ENCODE results near the gene RGPD3.
"Not testable (repeated sequence)": the region's sequence is repeated elsewhere in the genome, so short reads cannot be mapped to it uniquely, and the experiment has no call there.

RGPD3 gene

GRCh38 chr2:106381867-106382266 is 86.3 kb downstream of the RGPD3 start:
- ATAC-seq; H3K4me1 Mint-ChIP-seq; H3K9me3 Mint-ChIP-seq; H3K36me3 Mint-ChIP-seq (ENCODE audit: low read depth); H3K27ac Mint-ChIP-seq; DNase-seq; H3K4me3 Mint-ChIP-seq; H3K27me3 Mint-ChIP-seq: not testable (repeated sequence)

GRCh38 chr2:106379567-106379966 is 88.6 kb downstream of the RGPD3 start:
- H3K4me3 Mint-ChIP-seq; H3K9me3 Mint-ChIP-seq; H3K4me1 Mint-ChIP-seq; DNase-seq; H3K36me3 Mint-ChIP-seq (ENCODE audit: low read depth); H3K27me3 Mint-ChIP-seq; ATAC-seq; H3K27ac Mint-ChIP-seq: not testable (repeated sequence)

GRCh38 chr2:106369182-106369581 is 99.0 kb downstream of the RGPD3 start:
- not testable (repeated sequence) for H3K9me3 Mint-ChIP-seq; ATAC-seq; DNase-seq; H3K4me1 Mint-ChIP-seq; H3K27ac Mint-ChIP-seq; H3K4me3 Mint-ChIP-seq; H3K36me3 Mint-ChIP-seq (ENCODE audit: low read depth); H3K27me3 Mint-ChIP-seq

DNA sequence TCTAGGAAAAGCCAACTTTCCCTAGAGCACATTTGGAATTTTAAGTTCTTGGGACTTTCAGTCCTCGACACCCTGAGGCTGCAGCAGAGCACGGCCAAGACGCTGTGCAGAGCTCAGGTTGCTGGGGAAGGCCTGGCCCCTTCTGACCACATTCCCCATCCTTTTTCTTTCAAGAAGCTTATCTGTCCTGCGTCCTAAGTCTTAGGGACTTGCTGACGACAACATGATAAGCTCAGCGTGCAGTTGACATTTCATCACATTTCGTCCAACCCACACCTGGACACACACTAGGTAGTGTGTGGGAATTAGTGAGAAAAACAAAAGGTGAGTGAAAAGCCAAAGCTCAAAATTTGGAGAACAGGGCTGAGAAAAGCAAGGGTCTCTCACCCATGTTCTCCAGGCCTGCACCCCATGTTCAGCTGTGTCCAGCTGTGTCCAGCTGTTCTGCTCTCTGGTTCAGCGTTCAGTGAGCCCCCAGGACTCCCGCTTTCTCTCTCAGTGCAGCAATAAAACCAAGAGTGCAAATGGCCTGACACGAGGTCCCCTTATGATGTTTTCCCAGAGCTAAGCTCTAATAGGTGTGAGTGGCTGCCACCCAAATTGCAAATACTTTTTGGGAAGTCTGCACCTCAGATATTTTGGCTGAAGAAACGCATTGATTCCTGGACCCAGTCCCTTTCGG is 101.9 kb downstream of the RGPD3 start:
- ATAC-seq: no peak
- H3K27me3 Mint-ChIP-seq: peaks cover 2% of the 10 kb centered on the region
- no peak overlapping the region for H3K27ac Mint-ChIP-seq
- H3K4me1 Mint-ChIP-seq: peaks cover 12% of the 10 kb centered on the region
- no peak overlapping the region for H3K4me3 Mint-ChIP-seq
- H3K9me3 Mint-ChIP-seq: no peaks in the 10 kb centered on the region
- no peak for DNase-seq
- H3K36me3 Mint-ChIP-seq (ENCODE audit: low read depth): no peaks in the 10 kb centered on the region

GRCh38 chr2:106363791-106364190 is 104.4 kb downstream of the RGPD3 start:
- Mint-ChIP-seq H3K36me3 (ENCODE audit: low read depth) (no peaks in the 10 kb centered on the region), H3K27me3 (peaks cover 5% of the 10 kb centered on the region), H3K27ac (peak overlapping the region; percentile 29), H3K4me1 (peaks cover 12% of the 10 kb centered on the region), H3K4me3 (no peak overlapping the region), H3K9me3 (no peaks in the 10 kb centered on the region)
- ATAC-seq (peak; percentile 88), DNase-seq (no peak)

DNA sequence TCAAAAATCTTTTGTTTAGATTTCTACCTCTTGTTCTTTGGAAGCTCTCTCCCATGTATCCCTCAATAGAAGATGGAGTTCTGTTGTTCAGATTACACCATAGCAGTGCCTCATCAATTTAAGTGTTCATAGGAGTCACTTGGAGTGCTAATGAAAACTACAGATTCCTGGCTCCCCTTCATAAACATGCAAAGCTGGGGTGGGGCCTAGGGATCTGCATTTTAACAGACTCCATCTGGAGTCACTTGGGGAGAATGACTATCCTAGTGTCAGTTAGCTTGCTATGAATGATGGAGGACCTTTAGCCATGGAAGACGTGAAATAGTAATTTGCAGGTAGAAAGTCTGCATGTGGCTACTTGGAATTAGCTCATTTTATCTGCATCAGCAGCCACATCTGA is 105.4 kb downstream of the RGPD3 start:
- peaks cover 12% of the 10 kb centered on the region for H3K4me1 Mint-ChIP-seq

GRCh38 chr2:106359512-106359911 is 108.7 kb downstream of the RGPD3 start:
- DNase-seq: no peak
- Mint-ChIP-seq H3K4me1 (peaks cover 12% of the 10 kb centered on the region), H3K4me3 (no peak overlapping the region), H3K27ac (no peak overlapping the region), H3K9me3 (no peaks in the 10 kb centered on the region), H3K36me3 (ENCODE audit: low read depth) (no peaks in the 10 kb centered on the region), H3K27me3 (peaks cover 5% of the 10 kb centered on the region)
- no peak for ATAC-seq

More for the DNA sequence above, 105.4 kb downstream of the RGPD3 start:
- ATAC-seq: no peak
- peak overlapping the region; percentile 29 for H3K27ac Mint-ChIP-seq
- H3K9me3 Mint-ChIP-seq: no peaks in the 10 kb centered on the region
- DNase-seq: no peak
- H3K4me3 Mint-ChIP-seq: no peak overlapping the region
- H3K27me3 Mint-ChIP-seq: peaks cover 5% of the 10 kb centered on the region
- H3K36me3 Mint-ChIP-seq (ENCODE audit: low read depth): no peaks in the 10 kb centered on the region

DNA sequence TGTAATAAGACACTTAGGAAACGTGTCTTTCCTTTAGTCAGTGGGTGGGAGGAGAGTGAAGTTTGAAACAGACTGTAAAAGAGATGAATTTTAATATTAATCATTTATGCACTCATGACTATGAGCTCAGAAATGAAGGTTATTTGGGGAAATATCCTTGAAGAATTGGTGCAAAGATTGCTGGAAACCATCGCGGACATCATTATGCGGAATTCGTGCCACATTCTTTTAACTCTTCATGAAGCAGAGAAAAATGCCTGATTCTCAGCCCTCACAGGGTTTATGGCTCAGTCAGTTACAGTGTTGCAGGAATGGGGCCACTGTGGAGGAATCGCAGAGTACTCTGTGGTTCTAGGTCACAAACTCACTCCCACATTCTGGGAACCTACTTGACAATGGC is 109.7 kb downstream of the RGPD3 start:
- Mint-ChIP-seq H3K4me1 (peaks cover 5% of the 10 kb centered on the region), H3K27ac (no peak overlapping the region), H3K9me3 (no peaks in the 10 kb centered on the region), H3K4me3 (no peak overlapping the region), H3K36me3 (ENCODE audit: low read depth) (no peaks in the 10 kb centered on the region), H3K27me3 (peaks cover 5% of the 10 kb centered on the region)
- ATAC-seq (no peak), DNase-seq (no peak)

- Mint-ChIP-seq H3K4me3 (no peak overlapping the region), H3K9me3 (no peaks in the 10 kb centered on the region), H3K27me3 (peaks cover 7% of the 10 kb centered on the region), H3K36me3 (ENCODE audit: low read depth) (no peaks in the 10 kb centered on the region), H3K4me1 (peaks cover 2% of the 10 kb centered on the region), H3K27ac (no peak overlapping the region)
- DNase-seq (no peak), ATAC-seq (no peak)
These were observed 110.1 kb downstream of the RGPD3 start for GRCh38 chr2:106358081-106358480.

GRCh38 chr2:106356291-106356690 is 111.9 kb downstream of the RGPD3 start:
- ATAC-seq: no peak
- peaks cover 7% of the 10 kb centered on the region for H3K27me3 Mint-ChIP-seq
- no peak overlapping the region for H3K27ac Mint-ChIP-seq
- DNase-seq: no peak
- H3K9me3 Mint-ChIP-seq: no peaks in the 10 kb centered on the region
- H3K4me1 Mint-ChIP-seq: no peaks in the 10 kb centered on the region
- H3K4me3 Mint-ChIP-seq: no peak overlapping the region
- H3K36me3 Mint-ChIP-seq (ENCODE audit: low read depth): no peaks in the 10 kb centered on the region

DNA sequence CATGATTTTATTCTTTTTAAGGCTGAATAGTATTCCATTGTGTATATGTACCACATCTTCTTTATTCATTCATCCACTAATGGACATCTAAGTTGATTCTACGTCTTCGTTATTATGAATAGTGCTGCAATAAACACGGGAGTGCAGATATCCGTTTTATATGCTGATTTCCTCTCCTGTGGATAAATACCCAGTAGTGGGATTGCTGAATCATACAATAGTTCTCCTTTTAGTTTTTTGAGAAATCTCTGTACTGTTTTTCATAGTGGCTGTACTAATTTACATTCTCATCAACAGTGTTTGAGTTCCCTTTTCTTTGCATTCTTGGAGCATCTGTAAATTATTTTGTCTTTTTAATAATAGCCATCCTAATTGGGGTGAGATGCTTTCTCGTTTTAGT is 114.5 kb downstream of the RGPD3 start:
- Mint-ChIP-seq H3K27me3 (peaks cover 5% of the 10 kb centered on the region), H3K4me3 (no peak overlapping the region), H3K4me1 (no peaks in the 10 kb centered on the region), H3K27ac (no peak overlapping the region), H3K9me3 (no peaks in the 10 kb centered on the region), H3K36me3 (ENCODE audit: low read depth) (no peaks in the 10 kb centered on the region)
- ATAC-seq (no peak), DNase-seq (no peak)

GRCh38 chr2:106350980-106351379 is 117.2 kb downstream of the RGPD3 start:
- no peaks in the 10 kb centered on the region for H3K9me3 Mint-ChIP-seq
- H3K36me3 Mint-ChIP-seq (ENCODE audit: low read depth): no peaks in the 10 kb centered on the region
- ATAC-seq (no peak), DNase-seq (no peak)
- no peak overlapping the region for H3K4me3 Mint-ChIP-seq
- peaks cover 3% of the 10 kb centered on the region for H3K4me1 Mint-ChIP-seq
- H3K27ac Mint-ChIP-seq: no peak overlapping the region
- peaks cover 5% of the 10 kb centered on the region for H3K27me3 Mint-ChIP-seq

DNA sequence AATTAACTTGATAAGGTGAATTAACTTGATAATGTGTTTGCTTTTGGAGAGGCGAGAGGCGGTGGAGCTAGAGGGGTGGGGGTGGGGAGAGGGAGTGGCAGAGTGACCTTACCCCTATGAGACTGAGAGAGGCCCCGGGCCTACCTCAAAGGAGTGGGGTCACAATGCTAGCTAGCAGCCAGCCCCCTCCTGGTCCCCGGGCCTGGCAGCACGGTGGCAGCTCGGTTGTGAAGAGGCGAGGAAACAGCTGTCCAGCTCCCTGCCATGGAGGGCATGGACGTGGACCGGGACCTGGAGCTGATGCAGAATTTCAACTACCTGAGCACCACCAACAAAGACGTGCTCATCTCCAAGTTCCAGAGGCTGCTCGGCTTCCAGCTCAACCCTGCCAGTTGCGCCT is 123.9 kb downstream of the RGPD3 start:
- Mint-ChIP-seq H3K27me3 (no peaks in the 10 kb centered on the region), H3K4me3 (no peak overlapping the region), H3K27ac (no peak overlapping the region), H3K9me3 (no peaks in the 10 kb centered on the region), H3K4me1 (peaks cover 3% of the 10 kb centered on the region), H3K36me3 (ENCODE audit: low read depth) (no peaks in the 10 kb centered on the region)
- no peak for ATAC-seq
- no peak for DNase-seq

DNA sequence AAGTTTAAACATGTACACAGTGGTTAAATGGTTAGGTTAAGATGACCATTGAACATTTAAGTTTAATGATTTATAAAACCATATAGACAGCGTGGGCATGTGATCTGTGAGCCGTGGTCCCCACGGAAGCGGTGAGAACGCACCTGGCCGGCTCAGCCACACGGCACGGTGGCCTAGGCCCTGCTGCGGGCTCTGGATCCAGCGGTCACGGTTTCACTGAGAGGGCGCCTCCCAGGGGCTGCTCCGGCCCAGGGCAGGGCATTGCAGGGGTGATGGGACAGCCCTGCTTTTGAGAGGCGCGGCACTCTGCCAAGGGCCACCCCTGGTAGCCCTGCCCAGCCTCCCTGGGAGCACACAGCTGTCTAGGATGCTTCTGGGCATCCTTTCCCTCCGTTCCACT is 124.9 kb downstream of the RGPD3 start:
- ATAC-seq: no peak
- no peaks in the 10 kb centered on the region for H3K36me3 Mint-ChIP-seq (ENCODE audit: low read depth)
- H3K9me3 Mint-ChIP-seq: no peaks in the 10 kb centered on the region
- DNase-seq: no peak
- no peak overlapping the region for H3K4me3 Mint-ChIP-seq
- no peaks in the 10 kb centered on the region for H3K27me3 Mint-ChIP-seq
- H3K27ac Mint-ChIP-seq: no peak overlapping the region
- peaks cover 3% of the 10 kb centered on the region for H3K4me1 Mint-ChIP-seq

DNA sequence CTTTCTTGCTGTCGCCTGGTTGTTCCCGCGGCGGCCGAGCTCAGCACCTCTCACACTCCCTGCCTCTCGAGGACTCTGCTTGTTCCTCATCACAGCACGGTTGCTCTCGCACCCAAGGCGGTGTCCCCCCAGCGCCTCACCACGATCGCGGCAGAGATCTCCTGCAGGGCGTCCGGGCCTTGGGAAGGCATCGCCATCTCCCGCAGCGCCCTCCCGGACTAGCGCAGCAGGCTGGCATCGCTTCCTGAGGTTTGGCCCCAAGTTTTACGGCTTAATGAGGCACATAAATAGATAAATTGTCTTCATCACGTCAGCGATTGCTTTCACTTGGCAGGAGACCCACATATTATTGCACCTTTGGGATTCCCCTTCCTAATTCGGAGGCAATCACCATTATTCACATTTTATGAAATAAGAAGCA is 125.4 kb downstream of the RGPD3 start:
- H3K9me3 Mint-ChIP-seq: no peaks in the 10 kb centered on the region
- H3K27me3 Mint-ChIP-seq: no peaks in the 10 kb centered on the region
- DNase-seq: no peak
- no peak overlapping the region for H3K4me3 Mint-ChIP-seq
- no peak overlapping the region for H3K27ac Mint-ChIP-seq
- no peaks in the 10 kb centered on the region for H3K4me1 Mint-ChIP-seq
- no peaks in the 10 kb centered on the region for H3K36me3 Mint-ChIP-seq (ENCODE audit: low read depth)
- ATAC-seq: no peak

DNA sequence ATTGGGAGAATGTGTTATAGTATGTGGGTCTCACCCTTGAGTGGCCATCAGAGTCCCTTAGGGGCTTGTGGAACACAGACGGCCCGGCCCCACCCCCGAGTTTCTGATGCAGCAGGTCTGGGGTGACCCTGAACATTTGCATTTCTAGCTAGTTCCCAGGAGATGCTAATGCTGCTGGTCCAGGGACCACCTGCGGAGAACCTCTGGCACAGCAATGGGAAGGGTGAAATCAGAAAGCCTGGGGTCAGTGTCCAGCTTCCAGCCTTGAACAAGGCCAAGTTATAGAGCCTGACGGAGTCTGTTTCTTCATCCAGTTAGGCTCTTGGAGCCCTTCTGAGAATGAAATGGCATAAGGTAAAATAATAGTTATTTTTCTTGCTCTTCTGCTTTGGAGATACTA is 126.5 kb downstream of the RGPD3 start:
- ATAC-seq: no peak
- H3K4me3 Mint-ChIP-seq: no peak overlapping the region
- H3K9me3 Mint-ChIP-seq: no peaks in the 10 kb centered on the region
- H3K27ac Mint-ChIP-seq: no peak overlapping the region
- H3K4me1 Mint-ChIP-seq: no peaks in the 10 kb centered on the region
- no peak for DNase-seq
- no peaks in the 10 kb centered on the region for H3K36me3 Mint-ChIP-seq (ENCODE audit: low read depth)
- no peaks in the 10 kb centered on the region for H3K27me3 Mint-ChIP-seq

Measured in activated naive CD8-positive, alpha-beta T cell treated with anti-CD3 and anti-CD28 coated beads, Interleukin-2, amount 50 U/mL, for 24 hours (primary cell).